GM18508 (cell line): ENCODE measurements around the gene PRPF6.
"Not testable (repeated sequence)": the region's sequence is repeated elsewhere in the genome, so short reads cannot be mapped to it uniquely, and the experiment has no call there.

ENCODE experiments used
- ATAC-seq: cut with Tn5 transposase; IDR thresholded peaks from one replicate; pipeline ENCODE4 v1.9.1; 2021; ENCODE audit warnings: moderate number of reproducible peaks; ENCODE audit not compliant: insufficient read depth, unreplicated experiment

PRPF6 gene

GRCh38 chr20:64009811-64010387 lies 29.0 kb downstream of the PRPF6 start:
- no peak for ATAC-seq

GRCh38 chr20:64010711-64011237 lies 29.8 kb downstream of the PRPF6 start:
- ATAC-seq: no peak

GRCh38 chr20:64011366-64011779 lies 30.4 kb downstream of the PRPF6 start:
- ATAC-seq: no peak

- not testable (repeated sequence) for ATAC-seq
These were observed 31.6 kb downstream of the PRPF6 start for GRCh38 chr20:64012385-64013154.

GRCh38 chr20:64015635-64016034 lies 34.7 kb downstream of the PRPF6 start:
- ATAC-seq: no peak

- ATAC-seq: no peak
These were observed 40.4 kb downstream of the PRPF6 start for GRCh38 chr20:64021124-64021975.

GRCh38 chr20:64022671-64023360 lies 41.9 kb downstream of the PRPF6 start:
- no peak for ATAC-seq

- ATAC-seq: no peak
These were observed 42.6 kb downstream of the PRPF6 start for GRCh38 chr20:64023361-64024140.

GRCh38 chr20:64024141-64024990 lies 43.4 kb downstream of the PRPF6 start:
- no peak for ATAC-seq

GRCh38 chr20:64025101-64025825 lies 44.3 kb downstream of the PRPF6 start:
- ATAC-seq: no peak

GRCh38 chr20:64025826-64026412 lies 45.0 kb downstream of the PRPF6 start:
- ATAC-seq: no peak

- ATAC-seq: no peak
These were observed 47.2 kb downstream of the PRPF6 start for GRCh38 chr20:64027981-64028685.

GRCh38 chr20:64029293-64030117 lies 48.6 kb downstream of the PRPF6 start:
- no peak for ATAC-seq

GRCh38 chr20:64030371-64031134 lies 49.6 kb downstream of the PRPF6 start:
- ATAC-seq: no peak

GRCh38 chr20:64031822-64032314 lies 50.9 kb downstream of the PRPF6 start:
- ATAC-seq: no peak
